HK-2 (cell line): ENCODE results near the gene MYOZ1.

Experiments
- DNase-seq: peaks from one replicate; pipeline ENCODE4 v3.0.0-alpha.2; 2018; ENCODE audit not compliant: unreplicated experiment

Gene MYOZ1

DNA sequence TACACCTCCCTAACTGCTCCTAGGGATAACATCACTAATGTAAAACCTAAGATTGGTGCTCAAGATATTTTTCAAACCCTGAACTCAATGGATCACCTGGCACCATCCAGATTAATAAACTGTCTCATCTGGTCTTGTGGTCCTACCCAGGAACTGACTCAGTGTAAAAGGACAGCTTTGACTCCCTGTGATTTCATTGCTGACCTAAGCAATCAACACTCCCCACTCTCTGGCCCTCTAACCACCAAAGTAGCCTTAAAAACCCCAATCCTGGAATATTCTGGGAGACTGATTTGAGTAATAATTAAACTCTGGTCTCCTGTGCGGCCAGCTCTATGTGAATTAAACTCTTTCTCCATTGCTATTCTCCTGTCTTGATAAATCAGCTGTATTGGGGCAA is 43.9 kb downstream of the MYOZ1 start:
- DNase-seq, result peak; percentile 44

DNA sequence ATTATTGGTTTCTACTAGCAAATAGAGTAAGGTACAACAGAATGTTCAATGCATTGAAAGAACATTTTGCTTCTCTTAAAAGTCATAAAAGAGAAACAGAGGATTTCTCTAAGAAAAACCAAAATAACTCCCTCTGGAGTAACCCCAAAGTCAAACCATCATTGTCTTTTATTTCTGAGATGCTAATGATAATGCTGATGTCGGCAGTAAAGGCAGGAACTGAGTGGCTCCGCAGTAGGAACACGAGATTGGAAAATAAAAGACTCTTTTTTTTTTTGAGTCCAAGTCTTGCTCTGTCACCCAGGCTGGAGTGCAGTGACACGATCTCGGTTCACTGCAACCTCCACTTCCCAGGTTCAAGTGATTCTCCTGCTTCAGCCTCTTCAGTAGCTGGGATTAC is 47.5 kb downstream of the MYOZ1 start:
- DNase-seq, result no peak

DNA sequence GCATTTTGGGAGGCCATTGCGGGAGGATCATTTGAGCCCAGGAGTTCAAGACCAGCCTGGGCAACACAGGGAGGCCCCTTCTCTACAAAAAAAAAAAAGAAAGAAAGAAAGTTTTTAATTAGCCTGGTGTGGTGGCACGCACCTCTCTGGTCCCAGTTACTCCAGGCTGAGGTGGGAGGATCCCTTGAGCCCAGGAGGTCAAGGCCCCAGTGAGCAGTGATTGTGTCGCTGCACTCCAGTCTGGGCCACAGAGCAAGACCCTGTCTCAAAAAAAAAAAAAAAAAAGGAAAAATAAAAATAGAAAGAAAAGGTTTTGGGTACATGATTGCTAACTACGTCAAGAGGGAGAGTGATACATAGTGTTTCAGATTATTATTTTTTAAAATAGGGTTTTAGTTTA is 48.2 kb downstream of the MYOZ1 start:
- no peak for DNase-seq

DNA sequence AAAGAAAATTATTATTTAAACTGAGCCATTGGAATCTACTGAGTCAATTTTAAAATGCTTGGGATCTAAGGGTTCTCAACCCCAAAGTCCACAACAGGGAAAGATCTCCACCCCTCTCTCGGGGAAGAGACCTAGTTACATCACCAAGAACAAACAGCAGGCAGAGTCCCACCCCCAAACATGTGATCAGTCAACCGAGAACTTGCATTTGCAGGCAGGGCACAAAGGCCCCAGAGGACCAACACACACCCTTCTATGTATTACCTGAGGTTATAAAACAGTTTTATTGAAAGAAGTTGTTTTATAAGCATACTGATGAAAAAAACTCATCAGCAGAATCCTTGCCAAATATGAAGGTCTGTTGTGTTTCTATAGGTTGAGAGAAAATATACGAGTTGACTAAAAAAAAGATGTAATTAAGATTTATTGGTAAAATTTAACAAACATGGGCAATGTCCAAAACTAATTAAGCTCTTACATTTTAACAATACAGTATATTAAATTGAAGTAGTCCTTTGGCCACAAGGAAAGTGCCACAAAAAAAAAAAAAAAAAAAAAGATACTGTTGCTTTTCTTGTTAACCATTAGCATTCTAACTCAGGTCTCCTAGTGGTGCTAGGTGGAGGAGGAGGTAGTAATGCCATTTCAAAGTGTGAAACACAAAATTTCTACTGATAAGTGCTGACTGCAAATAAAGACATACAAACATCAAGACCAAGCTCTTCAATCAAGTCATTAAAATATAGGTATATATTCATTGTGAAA is 49.2 kb downstream of the MYOZ1 start:
- DNase-seq, result peak; percentile 46

DNA sequence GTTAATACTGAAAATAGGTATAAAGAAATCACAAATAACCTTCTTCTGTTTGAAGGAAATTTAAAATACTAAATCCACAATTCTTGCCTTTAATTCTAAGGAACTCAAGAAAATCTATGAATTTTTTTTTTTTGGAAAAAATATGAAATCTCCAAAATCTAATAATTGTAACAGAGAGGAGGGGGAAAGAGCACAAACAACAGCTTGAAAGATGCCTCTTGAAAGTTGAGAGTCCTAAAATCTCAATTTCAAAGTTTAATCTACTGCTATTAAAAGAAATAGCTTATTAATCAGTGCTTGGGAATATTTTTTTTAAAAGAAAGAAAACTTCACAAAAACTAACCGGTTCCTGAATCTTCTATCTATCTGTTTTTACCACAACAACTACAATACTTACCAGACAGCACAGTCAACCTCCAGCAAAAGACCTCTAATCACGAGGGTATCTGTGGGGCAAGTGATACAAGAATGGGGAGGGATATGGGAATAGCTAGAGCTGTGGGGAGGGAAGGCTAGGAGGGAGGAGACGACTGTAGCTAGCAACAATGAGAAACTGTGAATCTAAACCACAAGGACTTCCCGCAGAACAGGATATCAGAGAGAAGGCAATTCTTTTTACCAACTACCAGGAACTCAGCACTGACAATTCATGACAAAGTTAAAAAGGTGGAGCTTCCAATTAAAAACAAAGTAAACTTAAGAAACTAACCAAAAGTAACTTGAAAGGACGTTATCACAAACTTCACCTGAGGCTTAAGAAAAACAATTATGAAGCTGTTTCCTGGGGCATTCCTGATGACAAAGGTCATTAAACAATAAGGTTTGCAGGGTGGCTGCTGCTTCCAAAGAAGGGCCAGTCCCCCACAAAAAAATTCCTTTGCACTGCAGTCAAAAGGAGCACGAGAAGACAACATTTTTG is 50.1 kb downstream of the MYOZ1 start, which contains the start of gene USP54:
TSS of gene USP54 (minus strand) at position 462 of the 919 bp plus-strand sequence. CDS start 15,684 bp downstream, outside the sequence.
- peak; percentile 48 for DNase-seq

DNA sequence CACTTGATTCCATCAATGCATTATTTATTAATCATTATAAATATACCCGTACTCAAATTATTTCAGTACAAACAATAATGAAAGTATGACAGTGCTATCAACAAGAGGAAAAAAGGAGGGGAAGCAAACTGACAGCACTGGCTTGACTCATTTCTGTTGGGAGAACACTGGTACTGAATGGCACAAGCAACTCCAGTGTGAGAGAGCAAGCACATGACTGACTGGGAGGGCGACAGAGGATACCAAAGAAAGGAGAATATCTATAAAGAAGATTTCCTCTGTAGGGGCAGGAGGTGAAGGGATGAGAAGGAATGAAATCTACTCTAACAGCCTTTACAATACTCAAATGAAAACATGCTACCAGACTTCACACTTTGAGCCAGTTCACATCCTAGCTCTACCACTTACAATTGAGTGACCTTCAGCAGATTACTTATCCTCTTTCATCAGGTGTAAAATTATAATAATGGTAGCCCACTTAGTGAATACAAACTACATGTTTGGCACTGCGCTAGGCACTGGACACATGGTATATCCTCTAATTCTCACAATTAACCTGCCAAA is 51.6 kb downstream of the MYOZ1 start:
- no peak for DNase-seq

DNA sequence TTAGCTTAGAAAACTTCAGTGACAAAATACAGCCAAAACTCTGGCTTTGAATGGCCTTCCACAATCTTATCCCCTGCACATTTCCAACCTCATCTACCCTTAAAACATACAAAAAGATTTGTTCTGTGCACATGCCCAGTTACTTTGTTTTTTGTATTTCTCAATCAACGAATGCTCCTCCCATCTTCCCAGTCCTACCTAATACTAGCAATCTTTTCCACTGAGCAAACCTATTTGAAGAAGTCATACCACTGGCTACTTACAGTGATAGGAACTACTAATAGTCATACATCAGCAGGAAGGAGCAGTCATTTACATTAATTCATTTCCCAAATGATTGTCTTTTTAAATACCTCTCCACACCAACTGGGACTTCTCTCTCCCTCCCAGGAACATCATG is 52.6 kb downstream of the MYOZ1 start:
- no peak for DNase-seq

DNA sequence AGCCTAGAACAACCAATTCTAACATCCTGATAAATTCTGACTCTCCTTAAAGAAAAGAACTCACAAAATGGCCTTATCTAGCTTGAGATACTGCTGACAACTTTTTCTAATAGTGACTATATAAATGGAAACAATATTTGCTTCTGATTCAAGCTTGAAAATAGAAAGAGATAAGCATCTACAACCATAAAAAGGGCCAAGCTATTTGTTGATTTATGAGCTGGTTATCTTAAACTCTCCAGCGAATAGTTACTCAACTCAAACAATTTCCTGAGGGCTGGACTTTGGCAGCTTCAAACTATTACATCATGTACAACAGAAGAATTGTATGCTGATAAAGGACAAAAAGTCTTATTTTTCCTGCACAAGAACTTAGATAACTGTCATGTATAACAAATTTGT is 54.7 kb downstream of the MYOZ1 start:
- no peak for DNase-seq

DNA sequence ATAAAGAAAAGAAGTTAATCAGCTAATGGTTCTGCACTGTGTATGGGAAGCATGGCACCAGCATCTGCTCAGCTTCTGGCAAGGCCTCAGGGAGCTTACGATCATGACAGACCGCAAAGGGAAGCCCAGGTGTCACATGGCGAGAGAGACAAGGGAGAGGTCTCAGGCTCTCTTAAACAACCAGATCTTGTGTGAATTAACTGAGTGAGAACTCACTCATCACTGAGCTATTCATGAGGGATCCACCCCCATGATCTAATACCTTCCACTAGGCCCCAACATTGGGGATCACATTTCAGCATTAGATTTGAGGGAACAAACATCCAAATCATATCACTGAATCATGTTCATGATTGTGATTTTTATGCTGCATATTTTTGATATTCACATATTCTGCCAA is 55.9 kb downstream of the MYOZ1 start:
- no peak for DNase-seq

DNA sequence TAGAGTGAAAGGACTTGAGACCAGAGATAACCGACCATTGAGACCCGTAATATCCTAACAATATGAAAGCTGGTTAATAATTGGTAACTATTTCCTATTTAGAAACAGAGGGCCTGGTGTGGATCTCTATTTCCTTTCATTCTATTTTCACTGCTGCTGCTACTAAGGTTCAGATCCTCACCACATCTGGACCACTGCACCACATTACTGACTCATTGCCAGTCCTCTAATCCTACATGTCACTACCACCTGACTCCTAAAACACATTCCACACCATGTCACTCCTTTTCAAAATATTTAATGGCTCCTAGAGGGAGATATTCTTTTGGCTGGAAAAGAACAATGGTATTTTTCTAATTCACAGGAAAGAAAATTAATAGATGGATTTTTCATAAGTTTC is 56.5 kb downstream of the MYOZ1 start:
- DNase-seq, result no peak

DNA sequence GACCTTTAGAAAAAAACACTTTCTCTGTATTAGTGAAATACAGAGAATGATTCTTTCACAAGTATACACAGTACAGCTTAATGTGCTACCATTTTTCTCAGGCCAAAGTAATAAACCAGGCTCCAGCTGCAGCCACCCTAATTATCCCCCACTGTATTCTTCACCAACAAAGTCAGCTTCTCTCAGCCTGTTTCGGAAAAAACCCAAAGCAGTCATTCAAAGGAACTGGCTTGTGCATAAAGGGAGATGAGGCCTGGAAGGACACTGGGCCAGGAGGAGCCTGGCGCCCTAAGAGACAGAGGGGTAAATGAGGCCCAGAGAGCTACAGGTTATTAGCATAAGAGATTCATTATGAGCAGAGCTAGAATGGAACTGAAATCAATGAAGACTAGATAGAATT is 59.4 kb downstream of the MYOZ1 start:
- DNase-seq, result no peak
